GM12874 (cell line): ENCODE data around the gene LAMC3.

Experiments used
- TF ChIP-seq, protein P1 (sequence below): IDR thresholded peaks from 2 replicates; pipeline ENCODE4 v1.5.1; 2011; ENCODE audit warnings: low read depth, mild to moderate bottlenecking, control low read depth, low read length, moderate library complexity; ENCODE audit not compliant: insufficient read depth

Gene LAMC3

DNA sequence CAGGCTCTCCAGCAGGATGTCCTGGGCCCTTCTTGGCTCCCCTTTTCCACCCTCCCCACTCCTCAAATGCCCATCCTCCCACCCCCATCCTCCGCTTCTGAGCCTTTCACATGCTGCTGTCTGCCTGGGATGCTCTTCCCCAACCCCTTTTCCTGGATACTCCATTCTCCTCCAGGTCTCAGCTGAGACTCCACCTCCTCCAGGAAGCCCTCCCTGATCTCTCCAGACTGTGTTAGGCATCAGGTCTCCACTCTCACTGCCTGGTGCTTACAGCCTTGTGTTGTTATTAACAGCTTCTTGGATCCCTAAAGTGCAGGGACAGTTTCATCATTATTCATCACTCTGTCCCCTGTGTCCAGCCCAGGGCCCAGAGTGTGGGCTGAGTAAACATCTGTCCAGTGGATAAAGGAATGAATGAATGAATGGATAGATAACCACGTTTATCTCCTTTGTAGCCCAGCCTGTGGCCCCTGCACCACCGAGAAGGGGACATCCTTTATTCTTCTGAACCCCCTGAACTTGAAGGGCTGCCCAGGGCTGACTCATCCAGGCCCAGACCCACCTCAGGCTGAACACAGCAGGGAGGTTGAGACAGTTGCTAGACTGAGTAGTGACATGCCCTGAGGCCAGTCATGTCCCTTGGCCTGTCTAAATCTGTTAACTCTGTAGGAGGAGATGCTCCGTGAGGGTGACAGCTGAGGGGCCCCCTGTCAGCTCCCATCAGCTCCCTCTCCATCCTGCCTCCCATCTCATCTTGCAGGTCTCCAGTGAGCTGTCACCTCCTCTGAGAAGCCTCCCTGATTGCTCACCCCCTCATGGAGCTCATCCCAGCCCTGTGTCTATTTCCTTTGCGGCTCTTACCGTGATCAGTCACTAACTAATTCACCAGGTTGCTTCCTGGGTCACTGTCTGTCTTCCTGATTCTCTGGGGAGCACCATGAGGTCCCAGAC is 14.6 kb upstream of the LAMC3 start:
- TF ChIP-seq, protein P1, sequence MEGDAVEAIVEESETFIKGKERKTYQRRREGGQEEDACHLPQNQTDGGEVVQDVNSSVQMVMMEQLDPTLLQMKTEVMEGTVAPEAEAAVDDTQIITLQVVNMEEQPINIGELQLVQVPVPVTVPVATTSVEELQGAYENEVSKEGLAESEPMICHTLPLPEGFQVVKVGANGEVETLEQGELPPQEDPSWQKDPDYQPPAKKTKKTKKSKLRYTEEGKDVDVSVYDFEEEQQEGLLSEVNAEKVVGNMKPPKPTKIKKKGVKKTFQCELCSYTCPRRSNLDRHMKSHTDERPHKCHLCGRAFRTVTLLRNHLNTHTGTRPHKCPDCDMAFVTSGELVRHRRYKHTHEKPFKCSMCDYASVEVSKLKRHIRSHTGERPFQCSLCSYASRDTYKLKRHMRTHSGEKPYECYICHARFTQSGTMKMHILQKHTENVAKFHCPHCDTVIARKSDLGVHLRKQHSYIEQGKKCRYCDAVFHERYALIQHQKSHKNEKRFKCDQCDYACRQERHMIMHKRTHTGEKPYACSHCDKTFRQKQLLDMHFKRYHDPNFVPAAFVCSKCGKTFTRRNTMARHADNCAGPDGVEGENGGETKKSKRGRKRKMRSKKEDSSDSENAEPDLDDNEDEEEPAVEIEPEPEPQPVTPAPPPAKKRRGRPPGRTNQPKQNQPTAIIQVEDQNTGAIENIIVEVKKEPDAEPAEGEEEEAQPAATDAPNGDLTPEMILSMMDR: no peak

DNA sequence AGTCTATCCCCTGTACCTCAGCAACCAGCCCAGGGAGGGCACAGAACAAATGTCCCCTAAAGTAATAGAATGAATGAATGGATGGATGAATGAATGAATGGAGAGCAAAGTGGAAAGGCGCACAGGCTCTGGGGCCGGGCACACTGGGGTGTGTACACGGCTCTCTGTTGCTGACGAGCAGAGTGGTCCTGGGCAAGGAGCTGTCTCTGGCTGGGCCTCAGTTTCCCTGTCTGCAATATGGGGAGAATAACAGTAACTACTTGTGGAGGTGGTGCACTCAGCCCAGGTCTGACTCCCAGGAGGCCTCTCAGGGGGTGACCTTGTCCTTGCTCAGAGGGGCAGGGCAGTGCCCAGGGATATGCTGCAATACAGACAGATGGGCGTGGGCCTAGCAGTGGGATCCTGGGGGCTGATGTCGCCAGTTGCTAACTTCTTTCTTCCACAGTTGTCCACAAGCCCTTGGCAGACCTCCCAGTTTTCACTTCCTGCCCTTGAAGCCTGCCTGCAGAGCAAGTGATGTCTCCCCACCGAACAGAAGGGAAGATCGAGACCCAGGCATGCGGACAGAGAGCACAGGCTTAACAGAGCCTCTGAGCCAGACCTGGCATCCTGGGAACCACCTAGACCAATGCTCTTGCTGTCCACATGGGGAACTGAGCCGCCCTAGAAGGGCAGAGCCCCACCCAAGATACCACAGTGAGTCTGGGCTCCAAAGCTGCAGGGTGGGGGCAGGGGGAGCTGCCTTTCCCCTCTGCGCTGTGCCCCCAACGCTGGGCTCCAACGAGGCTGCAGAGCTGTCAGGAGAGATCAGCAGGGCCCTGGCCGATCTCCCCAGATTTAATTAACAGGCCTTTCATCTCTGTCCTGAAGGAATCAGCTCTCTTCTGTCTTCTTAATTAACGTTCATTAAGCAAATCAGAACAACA is 13.6 kb upstream of the LAMC3 start:
- TF ChIP-seq, protein P1: no peak

DNA sequence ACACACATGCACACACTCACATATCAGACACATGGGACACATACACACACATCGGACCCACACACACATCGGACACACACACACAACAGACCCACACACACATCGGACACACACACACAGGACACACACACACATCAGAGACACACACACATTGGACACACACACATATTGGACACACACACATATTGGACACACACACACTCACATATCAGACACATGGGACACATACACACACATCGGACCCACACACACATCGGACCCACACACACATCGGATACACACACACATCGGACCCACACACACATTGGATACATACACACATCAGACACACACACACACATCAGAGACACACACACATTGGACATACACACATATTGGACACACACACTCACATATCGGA is 12.8 kb upstream of the LAMC3 start:
- TF ChIP-seq, protein P1: no peak

DNA sequence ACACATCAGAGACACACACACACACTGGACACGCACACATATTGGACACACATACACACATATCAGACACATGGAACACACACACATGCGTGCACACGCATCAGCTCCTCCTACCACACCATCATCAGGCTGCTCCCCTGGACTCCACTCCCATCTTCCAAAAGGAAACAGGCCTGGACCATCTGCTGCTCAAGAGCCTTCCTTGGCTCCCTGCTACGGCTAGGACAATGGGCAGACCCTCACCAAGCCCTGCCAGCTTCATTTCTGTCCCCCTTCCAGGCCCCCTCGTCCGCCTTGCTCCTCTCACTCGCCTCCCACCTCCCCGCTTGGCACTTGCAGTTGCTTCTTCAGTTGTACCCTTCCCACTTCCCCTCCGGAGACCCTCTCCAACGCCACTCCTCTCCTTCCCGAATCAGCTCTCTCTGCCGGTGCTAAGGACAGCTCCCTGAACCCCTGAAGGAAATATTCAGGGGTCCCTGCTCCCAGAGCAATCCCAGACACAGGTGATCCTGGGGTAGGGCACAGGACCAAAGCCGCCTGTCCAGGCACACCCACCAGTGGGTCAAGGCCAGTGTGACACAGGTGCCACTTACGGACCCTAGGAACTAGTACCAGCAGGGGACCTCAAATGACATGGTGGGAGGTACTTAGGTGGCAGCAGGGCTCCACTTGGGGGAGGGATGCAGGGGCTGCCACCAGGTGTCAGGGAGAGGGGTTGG is 12.1 kb upstream of the LAMC3 start:
- TF ChIP-seq, protein P1: no peak

DNA sequence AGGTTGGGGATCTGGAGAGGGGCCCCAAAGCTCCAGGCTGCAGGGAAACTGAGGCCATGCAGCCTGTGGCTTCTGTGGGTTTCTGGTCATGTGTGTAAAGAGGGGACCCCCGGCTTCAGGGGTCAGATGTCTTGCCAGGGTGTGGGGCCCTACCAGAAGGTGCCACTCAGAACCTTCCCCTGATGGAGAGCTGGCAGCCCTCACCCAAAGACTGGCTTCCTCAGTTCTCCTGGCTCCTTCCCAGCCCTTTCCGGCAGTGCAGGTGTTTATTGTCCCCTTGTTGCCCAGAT is 11.6 kb upstream of the LAMC3 start:
- TF ChIP-seq, protein P1: no peak

DNA sequence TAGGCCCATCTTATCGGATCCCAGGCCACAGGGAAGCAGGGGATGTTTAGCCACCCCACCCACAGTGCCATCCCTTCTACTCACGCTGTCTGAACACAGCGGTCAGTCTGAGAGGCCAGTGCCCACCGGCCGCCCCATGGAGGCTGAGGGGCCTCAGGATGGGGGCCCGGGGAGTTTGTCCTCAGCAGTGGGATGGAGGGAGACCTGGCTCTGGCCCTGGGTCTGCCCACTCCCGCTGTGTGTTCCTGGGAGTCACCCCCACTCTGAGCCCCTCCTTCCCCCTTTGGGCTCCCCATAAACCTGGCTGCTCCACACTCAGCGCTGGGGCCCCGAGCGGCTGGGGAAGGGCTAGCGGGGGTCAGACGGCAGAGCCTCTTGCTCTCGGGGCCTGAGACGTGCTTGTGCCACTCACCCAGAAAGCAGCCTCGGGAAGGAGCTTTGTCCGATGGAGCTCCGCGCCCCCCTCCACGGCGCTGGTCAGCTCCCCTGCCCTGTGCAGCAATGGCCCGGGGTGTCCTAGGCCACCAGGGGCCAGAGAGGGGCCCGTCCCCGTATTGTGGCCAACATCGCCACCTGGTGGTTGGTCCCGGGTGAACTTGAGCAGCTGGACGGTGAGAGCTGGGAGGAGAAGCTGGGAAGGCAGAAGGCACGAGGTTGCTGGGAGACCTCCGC is 10.9 kb upstream of the LAMC3 start:
- TF ChIP-seq, protein P1: peak; percentile 73
